LNCaP clone FGC (cell line): ENCODE results near the gene KLF16.
A peak's percentile ranks its signal among the peaks of the same experiment; 100 is the strongest.

Source experiments
- DNase-seq: peaks from one replicate; pipeline ENCODE4 v3.0.0-alpha.2; 2011; ENCODE audit warnings: low read depth
- H3K4me3 ChIP-seq: 2 replicates; pipeline ENCODE4 v1.5.1; 2011; ENCODE audit warnings: mild to moderate bottlenecking, low read depth, low read length, control low read depth
- TF ChIP-seq, protein P1 (sequence below): IDR thresholded peaks from 2 replicates; pipeline ENCODE4 v1.5.1; 2012; ENCODE audit warnings: mild to moderate bottlenecking; ENCODE audit not compliant: control insufficient read depth, insufficient read depth; ENCODE audit errors: extremely low read depth

KLF16 gene

DNA sequence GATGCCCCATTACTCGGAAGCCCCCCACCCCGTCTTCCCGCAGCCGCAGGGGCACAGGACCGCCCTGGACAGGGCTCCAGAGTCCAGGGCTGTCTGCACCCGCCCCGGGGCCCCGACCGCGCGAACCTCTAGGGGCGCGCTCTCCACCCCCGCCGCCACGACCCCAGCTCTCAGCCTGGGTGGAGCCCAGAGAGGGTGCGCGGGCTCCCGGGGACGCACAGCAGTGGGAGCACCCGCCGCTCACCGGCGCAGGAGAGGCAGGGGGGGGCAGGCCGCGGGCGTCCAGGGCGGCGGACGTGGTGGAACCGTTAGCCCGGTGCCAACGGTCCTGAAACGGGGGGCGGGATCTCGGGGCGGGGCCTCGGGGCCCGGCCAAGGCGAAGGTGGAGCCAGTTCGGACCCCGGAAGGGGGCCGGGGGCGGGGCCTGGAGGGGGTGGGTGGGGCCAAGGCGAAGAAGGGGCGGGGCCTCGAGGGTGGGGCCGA, 51.4 kb downstream of the KLF16 start, which contains the start of gene ATP8B3:
TSS of gene ATP8B3 (minus strand) at position 335 of the 484 bp plus-strand sequence. CDS start 540 bp downstream, outside the sequence.
- DNase-seq: no peak
- TF ChIP-seq, protein P1, sequence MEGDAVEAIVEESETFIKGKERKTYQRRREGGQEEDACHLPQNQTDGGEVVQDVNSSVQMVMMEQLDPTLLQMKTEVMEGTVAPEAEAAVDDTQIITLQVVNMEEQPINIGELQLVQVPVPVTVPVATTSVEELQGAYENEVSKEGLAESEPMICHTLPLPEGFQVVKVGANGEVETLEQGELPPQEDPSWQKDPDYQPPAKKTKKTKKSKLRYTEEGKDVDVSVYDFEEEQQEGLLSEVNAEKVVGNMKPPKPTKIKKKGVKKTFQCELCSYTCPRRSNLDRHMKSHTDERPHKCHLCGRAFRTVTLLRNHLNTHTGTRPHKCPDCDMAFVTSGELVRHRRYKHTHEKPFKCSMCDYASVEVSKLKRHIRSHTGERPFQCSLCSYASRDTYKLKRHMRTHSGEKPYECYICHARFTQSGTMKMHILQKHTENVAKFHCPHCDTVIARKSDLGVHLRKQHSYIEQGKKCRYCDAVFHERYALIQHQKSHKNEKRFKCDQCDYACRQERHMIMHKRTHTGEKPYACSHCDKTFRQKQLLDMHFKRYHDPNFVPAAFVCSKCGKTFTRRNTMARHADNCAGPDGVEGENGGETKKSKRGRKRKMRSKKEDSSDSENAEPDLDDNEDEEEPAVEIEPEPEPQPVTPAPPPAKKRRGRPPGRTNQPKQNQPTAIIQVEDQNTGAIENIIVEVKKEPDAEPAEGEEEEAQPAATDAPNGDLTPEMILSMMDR: no peak
- peak within 1 kb of the TSS; percentile 56 for H3K4me3 ChIP-seq

GRCh38 chr19:1811472-1811894, 51.9 kb downstream of the KLF16 start:
- no peak for DNase-seq
- H3K4me3 ChIP-seq: no peak overlapping the region
- TF ChIP-seq, protein P1: no peak

DNA sequence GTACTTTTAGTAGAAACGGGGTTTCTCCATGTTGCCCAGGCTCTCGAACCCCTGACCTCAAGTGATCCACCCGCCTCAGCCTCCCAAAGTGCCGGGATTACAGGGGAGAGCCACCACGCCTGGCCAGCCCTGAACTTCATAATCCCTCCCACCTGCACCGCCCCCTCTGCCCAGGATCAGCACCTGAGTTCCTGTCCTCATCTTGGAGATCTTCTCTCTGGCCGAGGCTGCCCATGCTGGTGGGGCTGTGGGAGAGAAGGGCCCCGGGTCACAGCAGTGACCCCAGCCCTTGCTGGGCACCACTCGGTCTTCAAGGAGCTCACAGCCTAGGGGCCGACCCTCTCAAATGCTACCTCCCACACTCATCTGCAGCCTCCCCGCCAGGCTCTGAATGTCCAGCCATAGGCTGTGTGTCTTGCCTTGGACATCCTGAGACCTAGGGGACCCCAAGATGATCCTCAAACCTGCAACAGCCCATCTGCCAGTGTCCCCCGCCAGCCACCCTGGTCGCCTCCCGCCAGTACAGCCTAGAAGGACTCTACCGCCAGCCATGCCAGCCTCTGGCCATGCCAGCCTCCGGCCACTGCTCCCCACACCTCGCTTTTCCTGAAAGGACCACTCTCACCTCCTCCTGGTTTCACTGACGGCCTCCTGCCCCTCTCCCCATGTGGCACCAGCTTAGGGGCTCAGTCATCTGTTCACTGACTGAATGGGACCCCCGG, 52.8 kb downstream of the KLF16 start:
- H3K4me3 ChIP-seq: no peak overlapping the region
- no peak for DNase-seq
- TF ChIP-seq, protein P1: no peak

- TF ChIP-seq, protein P1: no peak
- DNase-seq: no peak
- H3K4me3 ChIP-seq: no peak overlapping the region
Measured at GRCh38 chr19:1809678-1810077, 53.7 kb downstream of the KLF16 start.

GRCh38 chr19:1808395-1808731, 55.0 kb downstream of the KLF16 start:
- DNase-seq: no peak
- H3K4me3 ChIP-seq: no peak overlapping the region
- TF ChIP-seq, protein P1: no peak

DNA sequence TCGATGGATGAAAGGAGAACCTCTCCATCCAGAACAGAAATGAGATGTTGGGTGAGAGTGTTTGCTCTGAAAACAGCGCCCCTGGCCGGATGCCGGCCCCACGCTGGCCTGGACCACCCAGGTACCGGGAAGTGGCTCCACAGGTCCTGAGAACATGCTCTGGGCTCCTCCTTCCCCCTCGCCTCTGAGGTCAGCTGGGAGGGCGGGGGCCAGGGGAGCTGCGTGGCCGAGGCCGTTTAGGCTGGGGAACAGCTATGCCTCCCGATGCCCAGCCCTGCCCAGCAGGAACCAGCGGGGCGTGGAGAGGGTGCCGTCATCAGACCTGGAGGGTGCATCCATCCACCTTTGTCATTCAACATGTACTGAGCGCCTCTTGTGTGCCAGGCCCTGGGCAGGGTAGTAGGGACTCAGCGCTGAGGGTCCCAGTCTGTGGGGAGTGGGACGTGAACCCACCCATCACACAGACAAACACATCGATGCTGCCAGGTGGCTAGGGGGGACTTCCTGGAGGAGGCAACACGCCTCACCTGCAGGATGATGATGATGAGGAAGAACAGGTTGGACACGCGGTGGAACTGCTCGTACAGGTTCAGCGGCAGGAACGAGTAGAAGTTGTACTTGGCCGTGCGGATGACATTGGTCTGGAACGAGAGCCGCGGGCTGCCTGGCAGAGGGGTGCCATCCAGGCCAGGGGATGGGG, 55.5 kb downstream of the KLF16 start:
- TF ChIP-seq, protein P1: no peak
- DNase-seq: no peak
- H3K4me3 ChIP-seq: no peak overlapping the region
